Measurements from ENCODE around the gene STX4.

Gene STX4

DNA sequence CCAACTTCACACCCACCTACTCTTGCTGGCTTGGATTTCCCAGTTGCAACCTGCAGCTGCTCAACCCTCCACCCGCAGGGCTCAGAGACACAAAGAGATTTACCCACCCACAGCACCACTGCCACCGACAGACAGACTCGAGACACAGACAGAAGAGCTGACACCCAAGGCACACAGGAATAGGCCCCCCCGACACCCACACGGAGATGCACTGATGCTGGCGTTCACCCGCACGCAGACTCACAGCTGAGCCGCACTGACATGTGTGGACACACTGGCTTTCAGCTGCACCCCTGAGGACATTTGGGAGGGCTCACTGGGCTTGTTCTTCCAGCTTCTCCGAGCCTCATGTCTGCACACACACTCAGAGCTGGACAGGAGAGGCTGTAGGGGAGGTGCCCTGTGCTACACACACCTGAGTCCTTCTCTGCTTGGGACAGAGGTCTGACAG is 31.1 kb upstream of the STX4 start:
- Histone ChIP-seq H3K36me3 (ENCODE audit: low read length) (no peaks in the 10 kb centered on the region), H2AFZ (ENCODE audit: low read depth, low read length, severe bottlenecking) (no peak overlapping the region), H3K27me3 (ENCODE audit: low read length) (no peaks in the 10 kb centered on the region), H4K20me1 (ENCODE audit: low read depth, low read length) (no peaks in the 10 kb centered on the region), H3K27ac (ENCODE audit: low read depth, low read length) (no peak overlapping the region), H3K79me2 (ENCODE audit: insufficient read depth, low read length) (no peaks in the 10 kb centered on the region), H3K4me3 (ENCODE audit: insufficient read depth, low read length, poor library complexity, severe bottlenecking) (no peak overlapping the region), H3K4me2 (ENCODE audit: low read depth, low read length, poor library complexity, severe bottlenecking) (no peak overlapping the region), H3K9me3 (ENCODE audit: insufficient read depth, low read length) (no peaks in the 10 kb centered on the region), H3K9ac (ENCODE audit: low read length) (no peak overlapping the region), H3F3A (ENCODE audit: insufficient read depth) (no peaks in the 10 kb centered on the region), H3K9me2 (replicated peaks; ENCODE audit: insufficient read depth, low read length) (no peaks in the 10 kb centered on the region)
- TF ChIP-seq, protein P1, sequence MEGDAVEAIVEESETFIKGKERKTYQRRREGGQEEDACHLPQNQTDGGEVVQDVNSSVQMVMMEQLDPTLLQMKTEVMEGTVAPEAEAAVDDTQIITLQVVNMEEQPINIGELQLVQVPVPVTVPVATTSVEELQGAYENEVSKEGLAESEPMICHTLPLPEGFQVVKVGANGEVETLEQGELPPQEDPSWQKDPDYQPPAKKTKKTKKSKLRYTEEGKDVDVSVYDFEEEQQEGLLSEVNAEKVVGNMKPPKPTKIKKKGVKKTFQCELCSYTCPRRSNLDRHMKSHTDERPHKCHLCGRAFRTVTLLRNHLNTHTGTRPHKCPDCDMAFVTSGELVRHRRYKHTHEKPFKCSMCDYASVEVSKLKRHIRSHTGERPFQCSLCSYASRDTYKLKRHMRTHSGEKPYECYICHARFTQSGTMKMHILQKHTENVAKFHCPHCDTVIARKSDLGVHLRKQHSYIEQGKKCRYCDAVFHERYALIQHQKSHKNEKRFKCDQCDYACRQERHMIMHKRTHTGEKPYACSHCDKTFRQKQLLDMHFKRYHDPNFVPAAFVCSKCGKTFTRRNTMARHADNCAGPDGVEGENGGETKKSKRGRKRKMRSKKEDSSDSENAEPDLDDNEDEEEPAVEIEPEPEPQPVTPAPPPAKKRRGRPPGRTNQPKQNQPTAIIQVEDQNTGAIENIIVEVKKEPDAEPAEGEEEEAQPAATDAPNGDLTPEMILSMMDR (IDR thresholded peaks at IDR 0.05; ENCODE audit: insufficient read depth, low read length, poor library complexity, severe bottlenecking), result no peak
- no peak for TF ChIP-seq EZH2phosphoT487 (conservative IDR thresholded peaks at IDR 0.05; ENCODE audit: low read length)

- no peaks in the 10 kb centered on the region for H3K79me2 ChIP-seq (ENCODE audit: insufficient read depth, low read length)
- TF ChIP-seq EZH2phosphoT487 (conservative IDR thresholded peaks at IDR 0.05; ENCODE audit: low read length), result no peak
- TF ChIP-seq, protein P1 (IDR thresholded peaks at IDR 0.05; ENCODE audit: insufficient read depth, low read length, poor library complexity, severe bottlenecking), result no peak
- no peaks in the 10 kb centered on the region for H3K36me3 ChIP-seq (ENCODE audit: low read length)
- no peaks in the 10 kb centered on the region for H3K9me3 ChIP-seq (ENCODE audit: insufficient read depth, low read length)
- no peaks in the 10 kb centered on the region for H3K9me2 ChIP-seq (replicated peaks; ENCODE audit: insufficient read depth, low read length)
- no peak overlapping the region for H3K4me3 ChIP-seq (ENCODE audit: insufficient read depth, low read length, poor library complexity, severe bottlenecking)
- no peak overlapping the region for H3K4me2 ChIP-seq (ENCODE audit: low read depth, low read length, poor library complexity, severe bottlenecking)
- no peak overlapping the region for H2AFZ ChIP-seq (ENCODE audit: low read depth, low read length, severe bottlenecking)
- no peaks in the 10 kb centered on the region for H3K27me3 ChIP-seq (ENCODE audit: low read length)
- no peaks in the 10 kb centered on the region for H3F3A ChIP-seq (ENCODE audit: insufficient read depth)
- H3K27ac ChIP-seq (ENCODE audit: low read depth, low read length), result no peak overlapping the region
- no peak overlapping the region for H3K9ac ChIP-seq (ENCODE audit: low read length)
- H4K20me1 ChIP-seq (ENCODE audit: low read depth, low read length), result no peaks in the 10 kb centered on the region
Observed at GRCh38 chr16:31002862-31003341, 30.5 kb upstream of the STX4 start.

GRCh38 chr16:31003744-31004143 is 29.6 kb upstream of the STX4 start:
- Histone ChIP-seq H3K9me2 (replicated peaks; ENCODE audit: insufficient read depth, low read length) (no peaks in the 10 kb centered on the region), H3K36me3 (ENCODE audit: low read length) (no peaks in the 10 kb centered on the region), H3K9me3 (ENCODE audit: insufficient read depth, low read length) (no peaks in the 10 kb centered on the region), H3K79me2 (ENCODE audit: insufficient read depth, low read length) (no peaks in the 10 kb centered on the region), H3K27ac (ENCODE audit: low read depth, low read length) (no peak overlapping the region), H2AFZ (ENCODE audit: low read depth, low read length, severe bottlenecking) (no peak overlapping the region), H3F3A (ENCODE audit: insufficient read depth) (no peaks in the 10 kb centered on the region), H3K4me3 (ENCODE audit: insufficient read depth, low read length, poor library complexity, severe bottlenecking) (no peak overlapping the region), H4K20me1 (ENCODE audit: low read depth, low read length) (no peaks in the 10 kb centered on the region), H3K9ac (ENCODE audit: low read length) (no peak overlapping the region), H3K4me2 (ENCODE audit: low read depth, low read length, poor library complexity, severe bottlenecking) (no peak overlapping the region), H3K27me3 (ENCODE audit: low read length) (no peaks in the 10 kb centered on the region)
- TF ChIP-seq EZH2phosphoT487 (conservative IDR thresholded peaks at IDR 0.05; ENCODE audit: low read length), result no peak
- TF ChIP-seq, protein P1 (IDR thresholded peaks at IDR 0.05; ENCODE audit: insufficient read depth, low read length, poor library complexity, severe bottlenecking), result no peak

Measured in SU-DHL-6 (cell line).